H1 (cell line): ENCODE measurements around the gene ASCC1. TPM values are rescaled to one million over a fixed set of nuclear protein-coding genes. Genes with fewer than 3 reads are reported as not detected.

Experiments
- CTCF ChIA-PET: fragments of 300-600 bp; sonication (Branson Sonifier 250); formaldehyde crosslinking; loops from one replicate; lab custom pipeline; 2021; ENCODE audit not compliant: partially characterized antibody; lab: Charles Lee
- POLR2A ChIA-PET: fragments of 300-600 bp; sonication (Branson Sonifier 250); formaldehyde crosslinking; loops from one replicate; lab custom pipeline; 2021; ENCODE audit warnings: inconsistent platforms; ENCODE audit not compliant: partially characterized antibody; lab: Charles Lee
- DNase-seq, 2 experiments: peaks; one replicate each; pipeline versions ENCODE4 v3.0.0 to v3.0.0-alpha.2; 2010 to 2022; ENCODE audit warnings: low spot score in 2 of 2, low read depth in 1 of 2, mixed read lengths in 1 of 2
- FAIRE-seq: peaks from 2 replicates; lab custom pipeline; 2011; peaks lifted over from hg19 to GRCh38; lab: Jason Lieb, UNC
- H2AFZ ChIP-seq: 2 replicates; pipeline ENCODE4 v1.8.1; 2012; ENCODE audit warnings: low read length, inconsistent platforms
- H2AK5ac ChIP-seq: 2 replicates; pipeline ENCODE4 v1.6.1; 2013; ENCODE audit warnings: low read depth, low read length
- H2BK120ac ChIP-seq: replicated peaks from 2 replicates; pipeline ENCODE3; 2013; ENCODE audit warnings: low read depth, low read length, inconsistent platforms
- H2BK12ac ChIP-seq: 2 replicates; pipeline ENCODE4 v1.6.1; 2013; ENCODE audit warnings: low read depth, low read length
- H2BK15ac ChIP-seq: 2 replicates; pipeline ENCODE4 v1.6.1; 2013; ENCODE audit warnings: low read length
- H2BK20ac ChIP-seq: 2 replicates; pipeline ENCODE4 v1.6.1; 2013; ENCODE audit warnings: low read length
- H2BK5ac ChIP-seq: 2 replicates; pipeline ENCODE4 v1.6.1; 2013; ENCODE audit warnings: low read depth, low read length
- H3K14ac ChIP-seq: 2 replicates; pipeline ENCODE4 v1.6.1; 2013; ENCODE audit warnings: inconsistent platforms; ENCODE audit not compliant: insufficient read length
- H3K18ac ChIP-seq: 2 replicates; pipeline ENCODE4 v1.6.1; 2013; ENCODE audit warnings: low read length; ENCODE audit errors: extremely low read depth
- H3K23ac ChIP-seq: 2 replicates; pipeline ENCODE4 v1.6.1; 2013; ENCODE audit warnings: inconsistent platforms; ENCODE audit not compliant: insufficient read length
- H3K23me2 ChIP-seq: 2 replicates; pipeline ENCODE4 v1.6.1; 2013; ENCODE audit warnings: low read depth, low read length
- H3K27ac ChIP-seq: 2 replicates; pipeline ENCODE4 v1.6.1; 2011; ENCODE audit warnings: low read depth, low read length, inconsistent platforms
- H3K27me3 ChIP-seq, 4 experiments: replicated peaks in 1 of 4; 1 replicate in 1 of 4; 2 replicates in 3 of 4; pipeline versions ENCODE4 v1.6.1 to v1.8.1; 2011 to 2013; ENCODE audit warnings: low read length in 3 of 4, mild to moderate bottlenecking in 3 of 4, inconsistent platforms in 2 of 4, mixed read lengths in 2 of 4, moderate library complexity in 1 of 4; ENCODE audit not compliant: control insufficient read depth in 3 of 4, insufficient read depth in 3 of 4; ENCODE audit errors: extremely low read depth in 1 of 4
- H3K36me3 ChIP-seq, 4 experiments: 2 replicates each; pipeline versions ENCODE4 v1.6.1 to v1.8.1; 2011 to 2013; ENCODE audit warnings: mild to moderate bottlenecking in 4 of 4, low read length in 3 of 4, moderate library complexity in 2 of 4, control low read depth in 1 of 4, inconsistent platforms in 1 of 4; ENCODE audit not compliant: insufficient read depth in 4 of 4, control insufficient read depth in 2 of 4
- H3K4ac ChIP-seq: replicated peaks from 2 replicates; pipeline ENCODE3; 2013; ENCODE audit warnings: low read length, low read depth, mixed read lengths, inconsistent platforms; ENCODE audit not compliant: insufficient read length
- H3K4me1 ChIP-seq, 4 experiments: replicated peaks in 1 of 4; 1 replicate in 1 of 4; 2 replicates in 3 of 4; pipeline versions ENCODE4 v1.6.1 to v1.8.1; 2011 to 2013; ENCODE audit warnings: low read length in 3 of 4, inconsistent platforms in 2 of 4, mixed read lengths in 1 of 4; ENCODE audit not compliant: insufficient read depth in 4 of 4, control insufficient read depth in 3 of 4
- H3K4me2 ChIP-seq, 2 experiments: 2 replicates each; pipeline versions ENCODE4 v1.6.1 to v1.8.1; 2011 to 2013; ENCODE audit warnings: low read depth in 2 of 2, low read length in 2 of 2, control low read depth in 1 of 2, inconsistent platforms in 1 of 2, mild to moderate bottlenecking in 1 of 2; ENCODE audit not compliant: insufficient read depth in 1 of 2
- H3K4me3 ChIP-seq, 4 experiments: fragments of 200-600, 300-600 bp in 1 of 4; sonication (generic), shearing (Covaris generic), sonication (Bioruptor Twin) in 1 of 4; 2 replicates each; pipeline versions ENCODE4 v1.5.1 to v1.8.1; 2011 to 2016; ENCODE audit warnings: low read length in 4 of 4, low read depth in 3 of 4, control low read depth in 2 of 4, inconsistent platforms in 2 of 4, mild to moderate bottlenecking in 2 of 4, mixed read lengths in 1 of 4, moderate library complexity in 1 of 4; ENCODE audit not compliant: insufficient read depth in 2 of 4; ENCODE audit errors: extremely low read depth in 1 of 4
- H3K56ac ChIP-seq: replicated peaks from 2 replicates; pipeline ENCODE3; 2013; ENCODE audit warnings: low read depth, mild to moderate bottlenecking, mixed read lengths, low read length, inconsistent platforms; ENCODE audit not compliant: insufficient read length
- H3K79me1 ChIP-seq: 2 replicates; pipeline ENCODE4 v1.6.1; 2013; ENCODE audit warnings: low read depth, low read length, control low read depth
- H3K79me2 ChIP-seq, 2 experiments: 2 replicates each; pipeline versions ENCODE4 v1.6.1 to v1.8.1; 2012 to 2013; ENCODE audit warnings: low read length in 2 of 2, mild to moderate bottlenecking in 2 of 2, inconsistent platforms in 1 of 2; ENCODE audit not compliant: insufficient read depth in 2 of 2, control insufficient read depth in 1 of 2
- H3K9ac ChIP-seq, 4 experiments: replicated peaks in 1 of 4; 1 replicate in 1 of 4; 2 replicates in 3 of 4; pipeline versions ENCODE4 v1.6.1 to v1.8.1; 2011 to 2013; ENCODE audit warnings: low read depth in 3 of 4, low read length in 3 of 4, control low read depth in 2 of 4, mild to moderate bottlenecking in 2 of 4, moderate library complexity in 2 of 4, inconsistent platforms in 1 of 4; ENCODE audit errors: extremely low read depth in 1 of 4
- H3K9me3 ChIP-seq, 2 experiments: 2 replicates each; pipeline versions ENCODE4 v1.6.1 to v1.8.1; 2012 to 2013; ENCODE audit warnings: mild to moderate bottlenecking in 2 of 2, moderate library complexity in 2 of 2, control low read depth in 1 of 2, inconsistent platforms in 1 of 2, low read depth in 1 of 2, low read length in 1 of 2, mixed read lengths in 1 of 2; ENCODE audit not compliant: insufficient read depth in 2 of 2
- H4K20me1 ChIP-seq, 2 experiments: replicated peaks in 1 of 2; 2 replicates each; pipeline versions ENCODE3 to v1.8.1; 2011 to 2013; ENCODE audit warnings: inconsistent platforms in 2 of 2, low read length in 2 of 2, mild to moderate bottlenecking in 1 of 2; ENCODE audit not compliant: insufficient read depth in 2 of 2, control insufficient read depth in 1 of 2
- H4K5ac ChIP-seq: 2 replicates; pipeline ENCODE4 v1.6.1; 2013; ENCODE audit warnings: low read length, low read depth, mixed read lengths, inconsistent platforms; ENCODE audit not compliant: insufficient read length
- H4K8ac ChIP-seq: 2 replicates; pipeline ENCODE4 v1.8.0; 2013; ENCODE audit warnings: mild to moderate bottlenecking, moderate library complexity, low read length, inconsistent platforms; ENCODE audit not compliant: insufficient read depth; ENCODE audit errors: extremely low read depth
- H4K91ac ChIP-seq: replicated peaks from 2 replicates; pipeline ENCODE3; 2013; ENCODE audit warnings: low read length, mixed read lengths, inconsistent platforms; ENCODE audit not compliant: insufficient read length
- CBX8 ChIP-seq: fragments of 300-800, 300-1000 bp; sonication (generic); IDR thresholded peaks from 2 replicates; pipeline ENCODE4 v1.7.1; 2016; ENCODE audit warnings: low read depth, low read length, borderline replicate concordance
- CHD1 ChIP-seq: IDR thresholded peaks from 2 replicates; pipeline ENCODE4 v1.6.1; 2012; ENCODE audit warnings: low read depth, low read length, improper control_type of control experiment
- CHD2 ChIP-seq: IDR thresholded peaks from 2 replicates; pipeline ENCODE4 v1.6.1; 2012; ENCODE audit warnings: low read length, improper control_type of control experiment
- FOSL1 ChIP-seq: IDR thresholded peaks from 2 replicates; pipeline ENCODE4 v1.6.1; 2011; ENCODE audit warnings: mild to moderate bottlenecking, low read depth, low read length, moderate library complexity; ENCODE audit not compliant: insufficient read depth
- GABPA ChIP-seq: IDR thresholded peaks from 2 replicates; pipeline ENCODE4 v1.6.1; 2011; ENCODE audit warnings: mild to moderate bottlenecking, low read length, moderate library complexity, borderline replicate concordance; ENCODE audit not compliant: insufficient read depth
- JUND ChIP-seq: IDR thresholded peaks from 2 replicates; pipeline ENCODE4 v1.6.1; 2011; ENCODE audit warnings: mild to moderate bottlenecking, improper control_type of control experiment, low read length
- SIN3A ChIP-seq, 2 experiments: IDR thresholded peaks in 1 of 2; conservative IDR thresholded peaks in 1 of 2; 2 replicates each; pipeline ENCODE4 v1.6.1; 2011 to 2012; ENCODE audit warnings: low read length in 2 of 2, improper control_type of control experiment in 1 of 2, low read depth in 1 of 2, mild to moderate bottlenecking in 1 of 2
- SIX5 ChIP-seq: IDR thresholded peaks from 2 replicates; pipeline ENCODE4 v1.6.1; 2011; ENCODE audit warnings: mild to moderate bottlenecking, low read depth, low read length
- WGBS, 2 experiments: shearing (Covaris generic) in 1 of 2; methylation state at CpG; one replicate each; pipeline versions ENCODE4 v1.1.6 to v1.1.7; 2013 to 2015; ENCODE audit warnings: low lambda C conversion rate in 2 of 2, mixed read lengths in 2 of 2, inconsistent platforms in 1 of 2, low coverage in 1 of 2, missing lambda C conversion rate in 1 of 2; ENCODE audit not compliant: insufficient replicate concordance in 2 of 2, insufficient coverage in 1 of 2, insufficient read length in 1 of 2; ENCODE audit errors: extremely low coverage in 1 of 2, missing lambda C conversion rate in 1 of 2; 5-methylcytosine and 5-hydroxymethylcytosine counted together
- polyA plus RNA-seq, 7 experiments: library from polyadenylated mRNA; depleted of rRNA in 3 of 7; stranded (reverse) in 5 of 7; unstranded in 2 of 7; fragments of >200 nt in 5 of 7; fragments of 200-250 nt in 2 of 7; gene quantifications; 1 replicate in 5 of 7; 2 replicates in 1 of 7; 4 replicates in 1 of 7; pipeline versions ENCODE4 v1.2.1 to v1.2.3, GENCODE V29; 2011 to 2013; ENCODE audit warnings: missing spikeins in 2 of 7, mixed read lengths in 2 of 7
- total RNA-seq: library from RNA; stranded (reverse); fragmentation: NEBNext Ultra II Directional; extraction: Animal tissue kit (Norgen Biotek cat#: 25700); gene quantifications from 2 replicates; pipeline ENCODE4 v1.2.1, GENCODE V29; 2021

The ASCC1 gene
- total and polyA plus RNA-seq, 2 of the 8 experiments (the other 6 are each of a cell fraction or from before 2014, with no cell fraction given): 25.6 to 35.8 TPM

GRCh38 chr10:72123616-72124015 lies 92.5 kb downstream of the ASCC1 start:
- H3K14ac ChIP-seq: no peak overlapping the region
- no peaks in the 10 kb centered on the region for H3K27me3 ChIP-seq
- no peak overlapping the region for H4K8ac ChIP-seq
- no peaks in the 10 kb centered on the region for H3K79me2 ChIP-seq
- no peak for FAIRE-seq
- no peak overlapping the region for H3K27ac ChIP-seq
- no peak overlapping the region for H2BK12ac ChIP-seq
- no peak overlapping the region for H3K4ac ChIP-seq
- H3K79me1 ChIP-seq: no peaks in the 10 kb centered on the region
- no peak overlapping the region for H2BK5ac ChIP-seq
- no peak overlapping the region for H2BK15ac ChIP-seq
- WGBS, 2 experiments: 87% methylated on average over 4 of the region's 4 CpGs; no CpG with 5 or more reads in 1 of the 2 experiments
- no peak overlapping the region for H4K5ac ChIP-seq
- no peak overlapping the region for H3K56ac ChIP-seq
- no peak overlapping the region for H2AFZ ChIP-seq
- H2BK120ac ChIP-seq: no peak overlapping the region
- no peak overlapping the region for H2AK5ac ChIP-seq
- no peak overlapping the region for H3K18ac ChIP-seq
- H4K20me1 ChIP-seq: no peaks in the 10 kb centered on the region
- no peak overlapping the region for H3K23ac ChIP-seq
- ChIA-PET POLR2A (no interaction called here), CTCF (interaction anchor here (0.6 to 5.0 kb wide), 4 partner anchors 15 to 214 kb away, joined by 3 to 39 read pairs (median 11); no protein-coding TSS in a partner anchor)
- H4K91ac ChIP-seq: no peak overlapping the region
- H3K4me1 ChIP-seq: peaks cover 0 to 5% (median 2%) of the 10 kb centered on the region in 4 experiments; a peak in 2 of 7 replicates
- H3K4me2 ChIP-seq: no peak overlapping the region
- H3K23me2 ChIP-seq: no peaks in the 10 kb centered on the region
- no peak for TF ChIP-seq CHD2
- TF ChIP-seq SIX5: no peak
- TF ChIP-seq JUND: no peak
- no peak for TF ChIP-seq SIN3A (conservative IDR thresholded peaks at IDR 0.05 in 1 of 2, IDR thresholded peaks at IDR 0.05 in 1 of 2; ENCODE audit: low read depth in 1 of 2, low read length in 2 of 2)
- no peak for TF ChIP-seq CBX8
- TF ChIP-seq CHD1: no peak
- no peak for TF ChIP-seq GABPA
- no peak for TF ChIP-seq FOSL1
- no peaks in the 10 kb centered on the region for H3K9me3 ChIP-seq
- no peak for DNase-seq
- no peak overlapping the region for H3K4me3 ChIP-seq
- no peak overlapping the region for H2BK20ac ChIP-seq
- no peaks in the 10 kb centered on the region for H3K36me3 ChIP-seq
- no peak overlapping the region for H3K9ac ChIP-seq
